Measurements from ENCODE around the gene NOG. TPM values are rescaled to one million over a fixed set of nuclear protein-coding genes. Genes with fewer than 3 reads are reported as not detected.

Gene NOG
- total RNA-seq, 1 experiment from 2014 or later: 0.32 TPM

DNA sequence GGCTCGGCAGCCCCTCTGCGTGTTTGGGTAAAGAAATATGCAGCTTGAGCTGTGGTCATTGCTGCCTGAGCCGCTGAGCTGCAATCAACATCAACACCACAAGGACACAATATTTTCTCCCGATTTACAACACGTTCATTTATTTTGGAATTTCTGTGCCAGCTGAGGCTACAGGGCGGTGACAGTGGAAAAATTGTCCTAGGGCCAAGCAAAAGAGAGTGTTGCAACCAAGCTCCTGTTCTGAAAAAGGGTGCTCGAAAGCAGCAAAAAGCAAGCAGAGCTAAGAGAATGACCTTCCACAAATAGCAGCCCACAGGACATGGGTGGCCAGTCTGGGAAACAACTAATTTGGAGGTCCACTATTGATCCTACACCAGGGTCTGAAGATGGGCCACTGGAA is 35.4 kb upstream of the NOG start:
- intact Hi-C loops (cut with micrococcal nuclease; ENCODE audit: unreplicated experiment): no loop called here
- no peak for TF ChIP-seq CTCF (IDR thresholded peaks at IDR 0.05; ENCODE audit: insufficient read depth in 1 of 2, low read depth in 1 of 2, low read length in 1 of 2, severe bottlenecking in 1 of 2, unreplicated experiment in 1 of 2)
- Mint-ChIP-seq H3K27ac (ENCODE audit: unreplicated experiment) (no peak overlapping the region), H3K4me3 (ENCODE audit: unreplicated experiment) (no peak overlapping the region), H3K27me3 (ENCODE audit: insufficient read depth, unreplicated experiment) (peaks cover 12% of the 10 kb centered on the region), H3K4me1 (ENCODE audit: low read depth, unreplicated experiment) (no peaks in the 10 kb centered on the region), H3K36me3 (ENCODE audit: insufficient read depth, unreplicated experiment) (no peaks in the 10 kb centered on the region), H3K9me3 (ENCODE audit: unreplicated experiment) (peaks cover 10% of the 10 kb centered on the region)
- Histone ChIP-seq H3K9me3 (peaks cover 9% of the 10 kb centered on the region; the same call in 1 of the 2 replicates), H3K4me3 (ENCODE audit: low read depth, low read length) (no peak overlapping the region), H3K36me3 (ENCODE audit: control insufficient read depth, insufficient read depth, low read length) (no peaks in the 10 kb centered on the region), H3K27me3 (replicated peaks; ENCODE audit: control insufficient read depth, insufficient read depth, low read length) (no peaks in the 10 kb centered on the region), H3K4me1 (no peaks in the 10 kb centered on the region)
- ChIA-PET POLR2A (no interaction called here), CTCF (interaction anchor here (1.0 kb wide), 1 partner anchor 157 kb away, joined by 4 read pairs; no protein-coding TSS in a partner anchor)
- no TSS peak for BruUV-seq (replicated peaks)
- DNase-seq: no peak

- no TSS peak for BruUV-seq (replicated peaks)
- no peaks in the 10 kb centered on the region for H3K36me3 Mint-ChIP-seq (ENCODE audit: insufficient read depth, unreplicated experiment)
These were observed 23.3 kb upstream of the NOG start for GRCh38 chr17:56570199-56570598.

GRCh38 chr17:56571456-56571855 is 22.0 kb upstream of the NOG start:
- Mint-ChIP-seq H3K36me3 (ENCODE audit: insufficient read depth, unreplicated experiment) (no peaks in the 10 kb centered on the region), H3K4me3 (ENCODE audit: unreplicated experiment) (no peak overlapping the region), H3K27ac (ENCODE audit: unreplicated experiment) (no peak overlapping the region), H3K27me3 (ENCODE audit: insufficient read depth, unreplicated experiment) (peaks cover 18% of the 10 kb centered on the region), H3K4me1 (ENCODE audit: low read depth, unreplicated experiment) (no peaks in the 10 kb centered on the region), H3K9me3 (ENCODE audit: unreplicated experiment) (no peaks in the 10 kb centered on the region)
- DNase-seq: no peak
- no peak for TF ChIP-seq CTCF (IDR thresholded peaks at IDR 0.05; ENCODE audit: insufficient read depth in 1 of 2, low read depth in 1 of 2, low read length in 1 of 2, severe bottlenecking in 1 of 2, unreplicated experiment in 1 of 2)
- Histone ChIP-seq H3K9me3 (no peaks in the 10 kb centered on the region), H3K4me1 (no peaks in the 10 kb centered on the region), H3K27me3 (replicated peaks; ENCODE audit: control insufficient read depth, insufficient read depth, low read length) (no peaks in the 10 kb centered on the region; the same call in 1 of the 2 replicates), H3K4me3 (ENCODE audit: low read depth, low read length) (no peak overlapping the region), H3K36me3 (ENCODE audit: control insufficient read depth, insufficient read depth, low read length) (no peaks in the 10 kb centered on the region)
- intact Hi-C loops (cut with micrococcal nuclease; ENCODE audit: unreplicated experiment): no loop called here
- no TSS peak for BruUV-seq (replicated peaks)
- POLR2A ChIA-PET: no interaction called here
- CTCF ChIA-PET: interaction anchor here (0.5 to 0.7 kb wide), 2 partner anchors 8 to 112 kb away, joined by 3 to 4 read pairs; no protein-coding TSS in a partner anchor

More at GRCh38 chr17:56570199-56570598, 23.3 kb upstream of the NOG start:
- no peak for TF ChIP-seq CTCF (IDR thresholded peaks at IDR 0.05; ENCODE audit: insufficient read depth in 1 of 2, low read depth in 1 of 2, low read length in 1 of 2, severe bottlenecking in 1 of 2, unreplicated experiment in 1 of 2)
- CTCF ChIA-PET: no interaction called here
- Mint-ChIP-seq H3K27ac (ENCODE audit: unreplicated experiment) (no peak overlapping the region), H3K4me1 (ENCODE audit: low read depth, unreplicated experiment) (no peaks in the 10 kb centered on the region), H3K4me3 (ENCODE audit: unreplicated experiment) (no peak overlapping the region), H3K27me3 (ENCODE audit: insufficient read depth, unreplicated experiment) (peaks cover 14% of the 10 kb centered on the region), H3K9me3 (ENCODE audit: unreplicated experiment) (no peaks in the 10 kb centered on the region)
- no peak overlapping the region for H3K4me3 ChIP-seq (ENCODE audit: low read depth, low read length)
- no peaks in the 10 kb centered on the region for H3K9me3 ChIP-seq
- no peak for DNase-seq
- intact Hi-C loops (cut with micrococcal nuclease; ENCODE audit: unreplicated experiment): no loop called here
- H3K4me1 ChIP-seq: no peaks in the 10 kb centered on the region
- POLR2A ChIA-PET: no interaction called here
- H3K36me3 ChIP-seq (ENCODE audit: control insufficient read depth, insufficient read depth, low read length): no peaks in the 10 kb centered on the region
- H3K27me3 ChIP-seq (replicated peaks; ENCODE audit: control insufficient read depth, insufficient read depth, low read length): no peaks in the 10 kb centered on the region; the same call in 1 of the 2 replicates
